CD14-positive monocyte (primary cell): ENCODE results near the gene FAF2. TPM values are rescaled to one million over a fixed set of nuclear protein-coding genes. Genes with fewer than 3 reads are reported as not detected.

Source experiments
- DNase-seq, 3 donors: peaks; one replicate each; pipeline ENCODE4 v3.0.0-alpha.2; 2011 to 2022
- H2AFZ ChIP-seq: 2 replicates; pipeline ENCODE4 v1.6.0; 2012; ENCODE audit warnings: mild to moderate bottlenecking, low read depth, low read length, inconsistent platforms; ENCODE audit not compliant: insufficient read depth, poor library complexity, severe bottlenecking
- H3K27ac ChIP-seq, 2 donors: 1 replicate in 1 of 2; 2 replicates in 1 of 2; pipeline ENCODE4 v1.5.1; 2012 to 2013; ENCODE audit warnings: low read length in 2 of 2, control low read depth in 1 of 2, inconsistent platforms in 1 of 2, low read depth in 1 of 2, mild to moderate bottlenecking in 1 of 2
- H3K27me3 ChIP-seq, 2 donors: one replicate each; pipeline versions ENCODE4 v1.6.0 to v1.6.1; 2011 to 2013; ENCODE audit warnings: low read length in 2 of 2; ENCODE audit not compliant: control insufficient read depth in 2 of 2, insufficient read depth in 2 of 2
- H3K36me3 ChIP-seq, 2 donors: replicated peaks in 1 of 2; 1 replicate in 1 of 2; 2 replicates in 1 of 2; pipeline versions ENCODE4 v1.5.1 to v1.6.1; 2012 to 2013; ENCODE audit warnings: low read length in 2 of 2, control low read depth in 1 of 2, inconsistent platforms in 1 of 2, mild to moderate bottlenecking in 1 of 2; ENCODE audit not compliant: insufficient read depth in 2 of 2, control insufficient read depth in 1 of 2
- H3K4me1 ChIP-seq, 2 donors: 1 replicate in 1 of 2; 2 replicates in 1 of 2; pipeline versions ENCODE4 v1.5.1 to v1.6.1; 2012 to 2013; ENCODE audit warnings: low read length in 2 of 2, control low read depth in 1 of 2, inconsistent platforms in 1 of 2, mild to moderate bottlenecking in 1 of 2, moderate library complexity in 1 of 2; ENCODE audit not compliant: insufficient read depth in 2 of 2, control insufficient read depth in 1 of 2
- H3K4me2 ChIP-seq: replicated peaks from 2 replicates; pipeline ENCODE3; 2012; ENCODE audit warnings: low read length, moderate library complexity, mild to moderate bottlenecking; ENCODE audit not compliant: poor library complexity, severe bottlenecking; ENCODE audit errors: extremely low read depth
- H3K4me3 ChIP-seq, 3 experiments: fragments of 200-600 bp in 1 of 3; sonication (generic) in 1 of 3; replicated peaks in 1 of 3; 1 replicate in 2 of 3; 2 replicates in 1 of 3; pipeline ENCODE4 v1.5.1; 2011 to 2013; ENCODE audit warnings: low read length in 3 of 3, mild to moderate bottlenecking in 3 of 3, control low read depth in 2 of 3, low read depth in 2 of 3, inconsistent platforms in 1 of 3, moderate library complexity in 1 of 3
- H3K79me2 ChIP-seq: 2 replicates; pipeline ENCODE4 v1.6.0; 2012; ENCODE audit warnings: mild to moderate bottlenecking, control low read depth, inconsistent platforms, low read length, moderate library complexity; ENCODE audit not compliant: insufficient read depth
- H3K9ac ChIP-seq: 2 replicates; pipeline ENCODE4 v1.6.0; 2017; ENCODE audit warnings: low read length, mild to moderate bottlenecking; ENCODE audit not compliant: insufficient read depth, poor library complexity, severe bottlenecking
- H3K9me3 ChIP-seq, 2 donors: replicated peaks in 1 of 2; 1 replicate in 1 of 2; 2 replicates in 1 of 2; pipeline versions ENCODE4 v1.5.1 to v1.6.1; 2012 to 2013; ENCODE audit warnings: low read length in 2 of 2, control low read depth in 1 of 2; ENCODE audit not compliant: control insufficient read depth in 1 of 2, insufficient read depth in 1 of 2
- H4K20me1 ChIP-seq: 2 replicates; pipeline ENCODE4 v1.6.0; 2012; ENCODE audit warnings: mild to moderate bottlenecking, low read length, control low read depth, moderate library complexity; ENCODE audit not compliant: insufficient read depth
- H3K27ac Mint-ChIP-seq, 7 donors: one replicate each; pipeline ENCODE4 v1.8.0; 2020; ENCODE audit warnings: mild to moderate bottlenecking in 7 of 7, mixed read lengths in 7 of 7, moderate library complexity in 6 of 7, inconsistent platforms in 2 of 7
- H3K27me3 Mint-ChIP-seq, 3 donors: one replicate each; pipeline ENCODE4 v1.8.0; 2021 to 2022; ENCODE audit warnings: low read depth in 3 of 3, mild to moderate bottlenecking in 3 of 3, mixed read lengths in 3 of 3, moderate library complexity in 3 of 3, inconsistent platforms in 1 of 3
- H3K36me3 Mint-ChIP-seq, 2 donors: one replicate each; pipeline ENCODE4 v1.8.0; 2020; ENCODE audit warnings: mixed read lengths in 2 of 2, inconsistent platforms in 1 of 2, mild to moderate bottlenecking in 1 of 2
- H3K4me1 Mint-ChIP-seq: one replicate; pipeline ENCODE4 v1.8.0; 2020; ENCODE audit warnings: mild to moderate bottlenecking, mixed read lengths
- H3K4me3 Mint-ChIP-seq, 2 donors: one replicate each; pipeline ENCODE4 v1.8.0; 2020; ENCODE audit warnings: mild to moderate bottlenecking in 2 of 2, mixed read lengths in 2 of 2, moderate library complexity in 1 of 2
- H3K9me3 Mint-ChIP-seq, 7 donors: one replicate each; pipeline ENCODE4 v1.8.0; 2020 to 2022; ENCODE audit warnings: mixed read lengths in 7 of 7, mild to moderate bottlenecking in 6 of 7, moderate library complexity in 6 of 7, inconsistent platforms in 2 of 7
- WGBS: methylation state at CpG from one replicate; pipeline ENCODE4 v1.1.5; 2013; ENCODE audit warnings: missing lambda C conversion rate; ENCODE audit not compliant: insufficient coverage; 5-methylcytosine and 5-hydroxymethylcytosine counted together
- intact Hi-C, 2 donors: fragments of 100-400 bp; cut with micrococcal nuclease; formaldehyde crosslinking; loops; one replicate each; pipeline versions ENCODE4 v1.15.0 to v1.15.1; 2023
- polyA plus RNA-seq, 3 donors: library from polyadenylated mRNA; depleted of rRNA in 1 of 3; unstranded in 2 of 3; stranded (reverse) in 1 of 3; fragments of 300-500 nt in 2 of 3; fragments of >200 nt in 1 of 3; fragmentation: Illumina TruSeq in 2 of 3; gene quantifications; 1 replicate in 2 of 3; 2 replicates in 1 of 3; pipeline ENCODE4 v1.2.3, GENCODE V29; 2012 to 2021
- TF ChIP-seq, protein P1 (sequence below): fragments of 200-600 bp; IDR thresholded peaks from one replicate; pipeline ENCODE4 v1.8.0; 2022; ENCODE audit warnings: antibody characterized with exemption, mild to moderate bottlenecking

Gene FAF2
- polyA plus RNA-seq, 3 donors = 11.5 to 14.8 (median 12.2) TPM

GRCh38 chr5:176499273-176499672 lies 51.1 kb downstream of the FAF2 start:
- DNase-seq = no peak
- Mint-ChIP-seq H3K27ac (peak overlapping the region in 2 of 7 donors; percentile 28 to 53), H3K4me1 (no peaks in the 10 kb centered on the region), H3K4me3 (no peak overlapping the region), H3K36me3 (peaks cover 81 to 95% of the 10 kb centered on the region in 2 donors), H3K27me3 (no peaks in the 10 kb centered on the region), H3K9me3 (no peaks in the 10 kb centered on the region)
- Histone ChIP-seq H2AFZ (no peak overlapping the region), H3K27me3 (no peaks in the 10 kb centered on the region), H3K79me2 (no peaks in the 10 kb centered on the region), H3K4me3 (no peak overlapping the region), H3K4me2 (no peak overlapping the region), H3K36me3 (peaks cover 91 to 99% of the 10 kb centered on the region in 2 donors), H4K20me1 (no peaks in the 10 kb centered on the region), H3K9me3 (no peaks in the 10 kb centered on the region), H3K27ac (no peak overlapping the region), H3K4me1 (no peaks in the 10 kb centered on the region), H3K9ac (no peak overlapping the region)
- TF ChIP-seq, protein P1, sequence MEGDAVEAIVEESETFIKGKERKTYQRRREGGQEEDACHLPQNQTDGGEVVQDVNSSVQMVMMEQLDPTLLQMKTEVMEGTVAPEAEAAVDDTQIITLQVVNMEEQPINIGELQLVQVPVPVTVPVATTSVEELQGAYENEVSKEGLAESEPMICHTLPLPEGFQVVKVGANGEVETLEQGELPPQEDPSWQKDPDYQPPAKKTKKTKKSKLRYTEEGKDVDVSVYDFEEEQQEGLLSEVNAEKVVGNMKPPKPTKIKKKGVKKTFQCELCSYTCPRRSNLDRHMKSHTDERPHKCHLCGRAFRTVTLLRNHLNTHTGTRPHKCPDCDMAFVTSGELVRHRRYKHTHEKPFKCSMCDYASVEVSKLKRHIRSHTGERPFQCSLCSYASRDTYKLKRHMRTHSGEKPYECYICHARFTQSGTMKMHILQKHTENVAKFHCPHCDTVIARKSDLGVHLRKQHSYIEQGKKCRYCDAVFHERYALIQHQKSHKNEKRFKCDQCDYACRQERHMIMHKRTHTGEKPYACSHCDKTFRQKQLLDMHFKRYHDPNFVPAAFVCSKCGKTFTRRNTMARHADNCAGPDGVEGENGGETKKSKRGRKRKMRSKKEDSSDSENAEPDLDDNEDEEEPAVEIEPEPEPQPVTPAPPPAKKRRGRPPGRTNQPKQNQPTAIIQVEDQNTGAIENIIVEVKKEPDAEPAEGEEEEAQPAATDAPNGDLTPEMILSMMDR = no peak
- 100% methylated on average over 1 of the region's 5 CpGs for WGBS
- intact Hi-C loops = no loop called here

DNA sequence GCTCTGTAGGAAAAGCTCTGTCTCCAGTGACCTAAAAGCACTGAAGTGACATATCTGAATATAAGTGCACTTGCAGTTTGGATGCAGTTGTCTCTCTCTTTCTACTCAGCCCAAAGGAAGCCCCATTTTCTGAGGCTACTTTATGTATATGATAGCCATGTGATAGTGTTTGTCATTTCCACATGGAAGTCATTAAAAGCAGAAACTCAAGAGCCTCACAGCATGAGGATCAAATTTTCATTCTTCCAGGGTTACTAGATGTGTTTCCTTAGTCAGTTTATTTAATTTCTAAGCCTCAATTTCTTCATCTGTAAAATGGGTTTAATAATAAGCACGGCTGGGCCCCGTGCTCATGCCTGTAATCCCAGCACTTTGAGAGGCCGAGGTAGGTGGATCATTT lies 52.3 kb downstream of the FAF2 start:
- Histone ChIP-seq H3K4me3 (no peak overlapping the region), H3K9me3 (no peaks in the 10 kb centered on the region), H4K20me1 (no peaks in the 10 kb centered on the region), H3K36me3 (peaks cover 90 to 100% of the 10 kb centered on the region in 2 donors), H2AFZ (no peak overlapping the region), H3K4me2 (no peak overlapping the region), H3K79me2 (no peaks in the 10 kb centered on the region), H3K4me1 (no peaks in the 10 kb centered on the region), H3K27me3 (no peaks in the 10 kb centered on the region), H3K27ac (no peak overlapping the region), H3K9ac (no peak overlapping the region)
- Mint-ChIP-seq H3K4me3 (no peak overlapping the region), H3K9me3 (no peaks in the 10 kb centered on the region), H3K4me1 (no peaks in the 10 kb centered on the region), H3K27ac (peak overlapping the region in 1 of 7 donors; percentile 63), H3K27me3 (no peaks in the 10 kb centered on the region), H3K36me3 (peaks cover 82 to 96% of the 10 kb centered on the region in 2 donors)
- TF ChIP-seq, protein P1 = no peak
- intact Hi-C loops = no loop called here
- DNase-seq = no peak
- WGBS = no CpG with 5 or more reads among the region's 3 CpGs
